Mononuclear cell (primary cell): Measurements from ENCODE around the gene SPEF1. TPM values are rescaled to one million over a fixed set of nuclear protein-coding genes. Genes with fewer than 3 reads are reported as not detected.

Experiments used
- H3K27me3 ChIP-seq: 2 replicates; pipeline ENCODE4 v1.6.0; 2011; ENCODE audit warnings: low read length, control low read depth; ENCODE audit not compliant: insufficient read depth
- H3K4me1 ChIP-seq: 2 replicates; pipeline ENCODE4 v1.5.1; 2011; ENCODE audit warnings: mild to moderate bottlenecking, low read length, control low read depth; ENCODE audit not compliant: insufficient read depth
- H3K4me3 ChIP-seq: 2 replicates; pipeline ENCODE4 v1.5.1; 2011; ENCODE audit warnings: mild to moderate bottlenecking, low read length, moderate library complexity
- H3K9me3 ChIP-seq: 2 replicates; pipeline ENCODE4 v1.5.1; 2011; ENCODE audit warnings: low read depth, mild to moderate bottlenecking, control low read depth, low read length
- total RNA-seq: library from RNA; depleted of rRNA; stranded (reverse); fragments of >200 nt; gene quantifications from one replicate; pipeline ENCODE4 v1.2.3, GENCODE V29; 2012

Gene SPEF1
- total RNA-seq, 1 donor = not detected

GRCh38 chr20:3767427-3768341 lies 13.6 kb downstream of the SPEF1 start, which contains the start of gene ADISSP:
TSS of gene ADISSP (minus strand) at chr20:3767753. CDS start at chr20:3760100, 7,653 bp downstream.
- peak within 1 kb of the TSS; percentile 70 for H3K4me3 ChIP-seq
- H3K9me3 ChIP-seq = no peaks in the 10 kb centered on the region
- no peaks in the 10 kb centered on the region for H3K27me3 ChIP-seq
- peaks cover 50% of the 10 kb centered on the region for H3K4me1 ChIP-seq

- H3K27me3 ChIP-seq = no peaks in the 10 kb centered on the region
- no peaks in the 10 kb centered on the region for H3K9me3 ChIP-seq
- H3K4me1 ChIP-seq = peaks cover 50% of the 10 kb centered on the region
- peak overlapping the region; percentile 70 for H3K4me3 ChIP-seq
These were observed 14.2 kb downstream of the SPEF1 start for GRCh38 chr20:3767110-3767426.

- Histone ChIP-seq H3K4me3 (peak overlapping the region; percentile 70), H3K27me3 (no peaks in the 10 kb centered on the region), H3K9me3 (no peaks in the 10 kb centered on the region), H3K4me1 (peaks cover 50% of the 10 kb centered on the region)
These were observed 14.7 kb downstream of the SPEF1 start for GRCh38 chr20:3766422-3767109.

GRCh38 chr20:3765171-3765882 lies 15.9 kb downstream of the SPEF1 start:
- no peaks in the 10 kb centered on the region for H3K27me3 ChIP-seq
- peaks cover 50% of the 10 kb centered on the region for H3K4me1 ChIP-seq
- no peak overlapping the region for H3K4me3 ChIP-seq
- no peaks in the 10 kb centered on the region for H3K9me3 ChIP-seq

- H3K4me1 ChIP-seq = peaks cover 50% of the 10 kb centered on the region
- H3K4me3 ChIP-seq = no peak overlapping the region
- H3K27me3 ChIP-seq = no peaks in the 10 kb centered on the region
These were observed 16.6 kb downstream of the SPEF1 start for GRCh38 chr20:3764659-3765058.

GRCh38 chr20:3763671-3764601 lies 17.3 kb downstream of the SPEF1 start:
- Histone ChIP-seq H3K4me1 (peaks cover 47% of the 10 kb centered on the region), H3K4me3 (no peak overlapping the region), H3K9me3 (no peaks in the 10 kb centered on the region), H3K27me3 (no peaks in the 10 kb centered on the region)

More at GRCh38 chr20:3764659-3765058, 16.6 kb downstream of the SPEF1 start:
- no peaks in the 10 kb centered on the region for H3K9me3 ChIP-seq

GRCh38 chr20:3760655-3761348 lies 20.4 kb downstream of the SPEF1 start:
- H3K4me1 ChIP-seq = peaks cover 38% of the 10 kb centered on the region

GRCh38 chr20:3759884-3760283 lies 21.4 kb downstream of the SPEF1 start:
- Histone ChIP-seq H3K4me3 (no peak overlapping the region), H3K4me1 (peaks cover 29% of the 10 kb centered on the region), H3K9me3 (no peaks in the 10 kb centered on the region), H3K27me3 (no peaks in the 10 kb centered on the region)

More at GRCh38 chr20:3760655-3761348, 20.4 kb downstream of the SPEF1 start:
- no peaks in the 10 kb centered on the region for H3K9me3 ChIP-seq
- H3K4me3 ChIP-seq = no peak overlapping the region
- no peaks in the 10 kb centered on the region for H3K27me3 ChIP-seq

GRCh38 chr20:3759316-3759823 lies 21.9 kb downstream of the SPEF1 start:
- Histone ChIP-seq H3K27me3 (no peaks in the 10 kb centered on the region), H3K9me3 (no peaks in the 10 kb centered on the region), H3K4me3 (no peak overlapping the region), H3K4me1 (peaks cover 24% of the 10 kb centered on the region)

GRCh38 chr20:3758566-3758965 lies 22.7 kb downstream of the SPEF1 start:
- H3K4me3 ChIP-seq = no peak overlapping the region
- H3K9me3 ChIP-seq = no peaks in the 10 kb centered on the region
- H3K27me3 ChIP-seq = no peaks in the 10 kb centered on the region
- H3K4me1 ChIP-seq = peaks cover 16% of the 10 kb centered on the region

GRCh38 chr20:3757268-3757667 lies 24.0 kb downstream of the SPEF1 start:
- no peaks in the 10 kb centered on the region for H3K27me3 ChIP-seq
- no peaks in the 10 kb centered on the region for H3K9me3 ChIP-seq
- H3K4me3 ChIP-seq = no peak overlapping the region
- peaks cover 22% of the 10 kb centered on the region for H3K4me1 ChIP-seq

- peaks cover 32% of the 10 kb centered on the region for H3K4me1 ChIP-seq
- no peaks in the 10 kb centered on the region for H3K9me3 ChIP-seq
- H3K4me3 ChIP-seq = no peak overlapping the region
- no peaks in the 10 kb centered on the region for H3K27me3 ChIP-seq
These were observed 25.3 kb downstream of the SPEF1 start for GRCh38 chr20:3755814-3756480.

GRCh38 chr20:3755269-3755668 lies 26.0 kb downstream of the SPEF1 start:
- Histone ChIP-seq H3K27me3 (no peaks in the 10 kb centered on the region), H3K4me3 (no peak overlapping the region), H3K4me1 (peaks cover 32% of the 10 kb centered on the region), H3K9me3 (no peaks in the 10 kb centered on the region)
